ENCODE measurements around the gene DLGAP3. TPM values are rescaled to one million over a fixed set of nuclear protein-coding genes. Genes with fewer than 3 reads are reported as not detected.

DLGAP3 gene
- total and polyA plus RNA-seq, 2 of the 13 experiments (the other 11 are each of a cell fraction or from before 2014, with no cell fraction given), result 0.03 to 0.04 TPM

- TF ChIP-seq PBX2 (CRISPR knock-in tag; IDR thresholded peaks at IDR 0.05) (no peak), SIN3B (IDR thresholded peaks at IDR 0.05; ENCODE audit: low read length) (peak; percentile 64; the same call in 1 of the 2 replicates), KDM1A (CRISPR knock-in tag; IDR thresholded peaks at IDR 0.05) (peak; percentile 49; the same call in 1 of the 2 replicates), THAP9 (CRISPR knock-in tag; IDR thresholded peaks at IDR 0.05; ENCODE audit: borderline replicate concordance) (peak; percentile 84; the same call in 1 of the 2 replicates), LBX2 (CRISPR knock-in tag; IDR thresholded peaks at IDR 0.05; ENCODE audit: borderline replicate concordance) (peak; percentile 98), PBX3 (CRISPR knock-in tag; IDR thresholded peaks at IDR 0.05; ENCODE audit: borderline replicate concordance) (peak; percentile 99), ZNF224 (CRISPR knock-in tag; IDR thresholded peaks at IDR 0.05) (peak; percentile 80; the same call in 1 of the 2 replicates)
These were observed 4.5 kb downstream of the DLGAP3 start (continued) for GRCh38 chr1:34924759-34925555.

Measured in HepG2 (cell line).